Activated CD4-positive, alpha-beta T cell treated with anti-CD3 and anti-CD28 coated beads, Interleukin-10, Interleukin-2, amounts not matched to agents 100 ng/mL and 50 ng/mL, durations not matched to agents 16 hours and 8 hours (primary cell): ENCODE measurements around the gene IMMP2L.
"Not testable (repeated sequence)": the region's sequence is repeated elsewhere in the genome, so short reads cannot be mapped to it uniquely, and the experiment has no call there.

Experiments used
- DNase-seq: peaks from one replicate; pipeline ENCODE4 v3.0.0-alpha.2; 2020

Gene IMMP2L

GRCh38 chr7:110664803-110665202 is 897.5 kb downstream of the IMMP2L start:
- no peak for DNase-seq

- DNase-seq = not testable (repeated sequence)
Observed at GRCh38 chr7:110660637-110661036, 901.7 kb downstream of the IMMP2L start.

GRCh38 chr7:110650328-110650727 is 912.0 kb downstream of the IMMP2L start:
- DNase-seq = no peak

GRCh38 chr7:110647266-110647665 is 915.0 kb downstream of the IMMP2L start:
- DNase-seq = no peak

GRCh38 chr7:110646804-110647203 is 915.5 kb downstream of the IMMP2L start:
- DNase-seq = no peak

- no peak for DNase-seq
Observed at GRCh38 chr7:110645616-110646015, 916.7 kb downstream of the IMMP2L start.

- DNase-seq = no peak
Observed at GRCh38 chr7:110645060-110645459, 917.2 kb downstream of the IMMP2L start.

GRCh38 chr7:110637252-110637651 is 925.0 kb downstream of the IMMP2L start:
- no peak for DNase-seq

- DNase-seq = no peak
Observed at GRCh38 chr7:110633313-110633712, 929.0 kb downstream of the IMMP2L start.

- no peak for DNase-seq
Observed at GRCh38 chr7:110626414-110626813, 935.9 kb downstream of the IMMP2L start.

- DNase-seq = no peak
Observed at GRCh38 chr7:110625294-110625693, 937.0 kb downstream of the IMMP2L start.

GRCh38 chr7:110623436-110623835 is 938.9 kb downstream of the IMMP2L start:
- DNase-seq = no peak

- DNase-seq = no peak
Observed at GRCh38 chr7:110621289-110621688, 941.0 kb downstream of the IMMP2L start.

GRCh38 chr7:110620110-110620735 is 942.1 kb downstream of the IMMP2L start:
- no peak for DNase-seq
